Stimulated activated naive B cell treated with anti-CD40 and anti-IgM and Interleukin-4, amounts not matched to agents 10 μg/mL and 1 μg/mL and 100 μg/mL, for 72 hours (primary cell): ENCODE measurements around the gene ZNF652.
"Not testable (repeated sequence)": the region's sequence is repeated elsewhere in the genome, so short reads cannot be mapped to it uniquely, and the experiment has no call there.

Experiments used
- ATAC-seq, 2 donors: fragments of 150-1000 bp; cut with Tn5 transposase; replicated peaks; 2 replicates each; pipeline ENCODE4 v1.10.0; 2021; ENCODE audit warnings: moderate library complexity in 1 of 2
- DNase-seq: peaks from one replicate; pipeline ENCODE4 v3.0.0; 2021
- H3K27ac Mint-ChIP-seq: one replicate; pipeline ENCODE4 v1.8.0; 2022; ENCODE audit warnings: mild to moderate bottlenecking, mixed read lengths
- H3K27me3 Mint-ChIP-seq, 2 donors: one replicate each; pipeline ENCODE4 v1.8.0; 2022; ENCODE audit warnings: mixed read lengths in 2 of 2
- H3K36me3 Mint-ChIP-seq, 2 donors: one replicate each; pipeline ENCODE4 v1.8.0; 2022; ENCODE audit warnings: mixed read lengths in 2 of 2, mild to moderate bottlenecking in 1 of 2
- H3K4me1 Mint-ChIP-seq, 2 donors: one replicate each; pipeline ENCODE4 v1.8.0; 2022; ENCODE audit warnings: mixed read lengths in 2 of 2, mild to moderate bottlenecking in 1 of 2
- H3K4me3 Mint-ChIP-seq, 2 donors: one replicate each; pipeline ENCODE4 v1.8.0; 2022; ENCODE audit warnings: mild to moderate bottlenecking in 2 of 2, mixed read lengths in 2 of 2, moderate library complexity in 1 of 2
- H3K9me3 Mint-ChIP-seq, 2 donors: one replicate each; pipeline ENCODE4 v1.8.0; 2022; ENCODE audit warnings: mixed read lengths in 2 of 2, mild to moderate bottlenecking in 1 of 2

The ZNF652 gene

GRCh38 chr17:49390548-49391324 lies 28.7 kb upstream of the ZNF652 start:
- DNase-seq, result peak; percentile 30

GRCh38 chr17:49389514-49390347 lies 27.7 kb upstream of the ZNF652 start:
- peaks cover 2 to 14% of the 10 kb centered on the region in 2 donors for H3K36me3 Mint-ChIP-seq
- H3K27me3 Mint-ChIP-seq, H3K9me3 Mint-ChIP-seq: not testable (repeated sequence)
- peak overlapping the region; percentile 87 to 89 for H3K4me3 Mint-ChIP-seq
- H3K27ac Mint-ChIP-seq, result peak overlapping the region; percentile 99
- DNase-seq, result peak; percentile 26
- ATAC-seq, result peak; percentile 61
- peaks cover 52 to 76% of the 10 kb centered on the region in 2 donors for H3K4me1 Mint-ChIP-seq

More at GRCh38 chr17:49390548-49391324, 28.7 kb upstream of the ZNF652 start:
- H3K4me1 Mint-ChIP-seq, result peaks cover 56 to 76% of the 10 kb centered on the region in 2 donors
- peaks cover 2 to 4% of the 10 kb centered on the region in 2 donors for H3K9me3 Mint-ChIP-seq
- peak; percentile 59 for ATAC-seq
- H3K27me3 Mint-ChIP-seq, result no peaks in the 10 kb centered on the region
- H3K4me3 Mint-ChIP-seq, result peak overlapping the region; percentile 87 to 89
- peak overlapping the region; percentile 99 for H3K27ac Mint-ChIP-seq
- H3K36me3 Mint-ChIP-seq, result peaks cover 2 to 14% of the 10 kb centered on the region in 2 donors

GRCh38 chr17:49388692-49389513 lies 26.9 kb upstream of the ZNF652 start:
- no peak for DNase-seq
- H3K4me3 Mint-ChIP-seq, result peak overlapping the region; percentile 73 to 78
- ATAC-seq, result no peak
- no peaks in the 10 kb centered on the region for H3K27me3 Mint-ChIP-seq
- H3K36me3 Mint-ChIP-seq, result peaks cover 2 to 14% of the 10 kb centered on the region in 2 donors
- peak overlapping the region; percentile 99 for H3K27ac Mint-ChIP-seq
- peaks cover 49 to 74% of the 10 kb centered on the region in 2 donors for H3K4me1 Mint-ChIP-seq
- peaks cover 2 to 4% of the 10 kb centered on the region in 2 donors for H3K9me3 Mint-ChIP-seq

- Mint-ChIP-seq H3K27ac (peak overlapping the region; percentile 99), H3K27me3 (no peaks in the 10 kb centered on the region), H3K4me3 (peak overlapping the region; percentile 73 to 78), H3K36me3 (peaks cover 2 to 14% of the 10 kb centered on the region in 2 donors), H3K9me3 (peaks cover 2 to 4% of the 10 kb centered on the region in 2 donors), H3K4me1 (peaks cover 45 to 74% of the 10 kb centered on the region in 2 donors)
- DNase-seq (peak; percentile 32), ATAC-seq (peak; percentile 74 to 80)
Measured at GRCh38 chr17:49388290-49388640, 26.2 kb upstream of the ZNF652 start.

- H3K4me3 Mint-ChIP-seq, result peak overlapping the region; percentile 73 to 78
- ATAC-seq, result peak; percentile 12 to 18
- H3K4me1 Mint-ChIP-seq, result peaks cover 47 to 75% of the 10 kb centered on the region in 2 donors
- peaks cover 2 to 4% of the 10 kb centered on the region in 2 donors for H3K9me3 Mint-ChIP-seq
- no peak for DNase-seq
- H3K27ac Mint-ChIP-seq, result peak overlapping the region; percentile 99
- peaks cover 2 to 14% of the 10 kb centered on the region in 2 donors for H3K36me3 Mint-ChIP-seq
- no peaks in the 10 kb centered on the region for H3K27me3 Mint-ChIP-seq
Measured at GRCh38 chr17:49387498-49388289, 25.6 kb upstream of the ZNF652 start.

GRCh38 chr17:49386373-49386772 lies 24.3 kb upstream of the ZNF652 start:
- ATAC-seq, result no peak
- H3K4me1 Mint-ChIP-seq, result peaks cover 57 to 76% of the 10 kb centered on the region in 2 donors
- peak overlapping the region; percentile 52 for H3K27ac Mint-ChIP-seq
- peaks cover 2 to 4% of the 10 kb centered on the region in 2 donors for H3K9me3 Mint-ChIP-seq
- no peak overlapping the region for H3K4me3 Mint-ChIP-seq
- H3K27me3 Mint-ChIP-seq, result no peaks in the 10 kb centered on the region
- peaks cover 2 to 14% of the 10 kb centered on the region in 2 donors for H3K36me3 Mint-ChIP-seq
- DNase-seq, result no peak

GRCh38 chr17:49384951-49385350 lies 22.9 kb upstream of the ZNF652 start:
- DNase-seq (no peak), ATAC-seq (no peak)
- no peak overlapping the region for H3K27ac Mint-ChIP-seq
- peaks cover 2 to 4% of the 10 kb centered on the region in 2 donors for H3K9me3 Mint-ChIP-seq
- H3K4me1 Mint-ChIP-seq, result peaks cover 50 to 70% of the 10 kb centered on the region in 2 donors
- no peaks in the 10 kb centered on the region for H3K27me3 Mint-ChIP-seq
- no peak overlapping the region for H3K4me3 Mint-ChIP-seq
- H3K36me3 Mint-ChIP-seq, result peaks cover 4 to 19% of the 10 kb centered on the region in 2 donors

- Mint-ChIP-seq H3K4me1 (peaks cover 42 to 56% of the 10 kb centered on the region in 2 donors), H3K27me3 (no peaks in the 10 kb centered on the region), H3K4me3 (no peak overlapping the region), H3K36me3 (peaks cover 9 to 28% of the 10 kb centered on the region in 2 donors), H3K27ac (no peak overlapping the region), H3K9me3 (peaks cover 5 to 6% of the 10 kb centered on the region in 2 donors)
- ATAC-seq (no peak), DNase-seq (no peak)
Measured at GRCh38 chr17:49383060-49383459, 21.0 kb upstream of the ZNF652 start.

- Mint-ChIP-seq H3K9me3 (peaks cover 5 to 6% of the 10 kb centered on the region in 2 donors), H3K27me3 (no peaks in the 10 kb centered on the region), H3K27ac (no peak overlapping the region), H3K4me3 (no peak overlapping the region), H3K4me1 (peaks cover 41 to 51% of the 10 kb centered on the region in 2 donors), H3K36me3 (peaks cover 9 to 26% of the 10 kb centered on the region in 2 donors)
- ATAC-seq (no peak), DNase-seq (no peak)
Measured at GRCh38 chr17:49382556-49382955, 20.5 kb upstream of the ZNF652 start.

GRCh38 chr17:49381793-49382192 lies 19.7 kb upstream of the ZNF652 start:
- H3K9me3 Mint-ChIP-seq, result peaks cover 5 to 6% of the 10 kb centered on the region in 2 donors

GRCh38 chr17:49381033-49381432 lies 19.0 kb upstream of the ZNF652 start:
- no peak overlapping the region for H3K27ac Mint-ChIP-seq

More at GRCh38 chr17:49381793-49382192, 19.7 kb upstream of the ZNF652 start:
- H3K27ac Mint-ChIP-seq, result no peak overlapping the region
- ATAC-seq (peak in 1 of 2 donors; percentile 33), DNase-seq (no peak)
- H3K4me3 Mint-ChIP-seq, result no peak overlapping the region
- H3K36me3 Mint-ChIP-seq, result peaks cover 9 to 21% of the 10 kb centered on the region in 2 donors
- no peaks in the 10 kb centered on the region for H3K27me3 Mint-ChIP-seq
- H3K4me1 Mint-ChIP-seq, result peaks cover 39 to 51% of the 10 kb centered on the region in 2 donors

GRCh38 chr17:49379926-49380325 lies 17.9 kb upstream of the ZNF652 start:
- Mint-ChIP-seq H3K27me3 (no peaks in the 10 kb centered on the region), H3K9me3 (peaks cover 5 to 6% of the 10 kb centered on the region in 2 donors), H3K4me3 (no peak overlapping the region), H3K27ac (no peak overlapping the region), H3K4me1 (peaks cover 38 to 49% of the 10 kb centered on the region in 2 donors), H3K36me3 (peaks cover 9 to 19% of the 10 kb centered on the region in 2 donors)
- ATAC-seq (no peak), DNase-seq (no peak)

More at GRCh38 chr17:49381033-49381432, 19.0 kb upstream of the ZNF652 start:
- H3K36me3 Mint-ChIP-seq, result peaks cover 9 to 19% of the 10 kb centered on the region in 2 donors
- peaks cover 39 to 51% of the 10 kb centered on the region in 2 donors for H3K4me1 Mint-ChIP-seq
- H3K27me3 Mint-ChIP-seq, result no peaks in the 10 kb centered on the region
- no peak overlapping the region for H3K4me3 Mint-ChIP-seq
- ATAC-seq (no peak), DNase-seq (no peak)
- peaks cover 5 to 6% of the 10 kb centered on the region in 2 donors for H3K9me3 Mint-ChIP-seq

GRCh38 chr17:49378311-49378710 lies 16.3 kb upstream of the ZNF652 start:
- no peak overlapping the region for H3K4me3 Mint-ChIP-seq
- DNase-seq (no peak), ATAC-seq (no peak)
- H3K36me3 Mint-ChIP-seq, result peaks cover 9 to 19% of the 10 kb centered on the region in 2 donors
- peaks cover 5 to 6% of the 10 kb centered on the region in 2 donors for H3K9me3 Mint-ChIP-seq
- H3K4me1 Mint-ChIP-seq, result peaks cover 39 to 47% of the 10 kb centered on the region in 2 donors
- no peaks in the 10 kb centered on the region for H3K27me3 Mint-ChIP-seq
- peak overlapping the region; percentile 56 for H3K27ac Mint-ChIP-seq
